T-helper 17 cell (primary cell): Measurements from ENCODE around the gene MRPS2. TPM values are rescaled to one million over a fixed set of nuclear protein-coding genes. Genes with fewer than 3 reads are reported as not detected.

Source experiments
- ATAC-seq: fragments of 150-1000 bp; cut with Tn5 transposase; 2 replicates; pipeline ENCODE4 v1.10.0; 2021; ENCODE audit warnings: mild to moderate bottlenecking, moderate library complexity
- DNase-seq, 3 donors: peaks; one replicate each; pipeline versions ENCODE4 v3.0.0 to v3.0.0-alpha.2; 2020 to 2021
- H3K9me3 ChIP-seq: one replicate; pipeline ENCODE4 v1.7.0; 2013; ENCODE audit warnings: low read length, mild to moderate bottlenecking; ENCODE audit not compliant: control insufficient read depth, poor library complexity, severe bottlenecking
- H3K27ac Mint-ChIP-seq: one replicate; pipeline ENCODE4 v1.8.0; 2022; ENCODE audit warnings: mild to moderate bottlenecking, moderate library complexity, mixed read lengths
- H3K27me3 Mint-ChIP-seq: one replicate; pipeline ENCODE4 v1.8.0; 2022; ENCODE audit warnings: mixed read lengths
- H3K36me3 Mint-ChIP-seq: one replicate; pipeline ENCODE4 v1.8.0; 2022; ENCODE audit warnings: low read depth, mixed read lengths
- H3K4me1 Mint-ChIP-seq: one replicate; pipeline ENCODE4 v1.8.0; 2022; ENCODE audit warnings: mild to moderate bottlenecking, mixed read lengths
- H3K4me3 Mint-ChIP-seq: one replicate; pipeline ENCODE4 v1.8.0; 2022; ENCODE audit warnings: mild to moderate bottlenecking, moderate library complexity, mixed read lengths
- total RNA-seq, 4 donors: library from RNA in 2 of 4; stranded (reverse) in 2 of 4; gene quantifications; one replicate each; pipeline ENCODE4 v1.2.3 and lab custom pipeline; 2022 to 2026

Gene MRPS2
- total RNA-seq, 2 donors from 2014 or later = 22.3 to 25.0 TPM

- no peak for ATAC-seq
- no peak for DNase-seq
- Mint-ChIP-seq H3K27ac (no peak overlapping the region), H3K4me3 (no peak overlapping the region), H3K36me3 (no peaks in the 10 kb centered on the region), H3K4me1 (peaks cover 7% of the 10 kb centered on the region), H3K27me3 (peaks cover 30% of the 10 kb centered on the region)
- no peaks in the 10 kb centered on the region for H3K9me3 ChIP-seq
Measured at GRCh38 chr9:135519179-135519971, 18.9 kb downstream of the MRPS2 start.

GRCh38 chr9:135520916-135521607 lies 20.6 kb downstream of the MRPS2 start, which contains the start of gene LCN1:
Gene LCN1 (plus strand): TSS chr9:135521440. CDS start chr9:135521498, 58 bp downstream.
- no peak within 1 kb of the TSS for H3K4me3 Mint-ChIP-seq
- no peaks in the 10 kb centered on the region for H3K9me3 ChIP-seq
- no peaks in the 10 kb centered on the region for H3K36me3 Mint-ChIP-seq
- H3K27ac Mint-ChIP-seq = no peak within 1 kb of the TSS
- ATAC-seq (no peak), DNase-seq (no peak)
- peaks cover 7% of the 10 kb centered on the region for H3K4me1 Mint-ChIP-seq
- H3K27me3 Mint-ChIP-seq = peaks cover 36% of the 10 kb centered on the region

GRCh38 chr9:135521608-135522095 lies 21.2 kb downstream of the MRPS2 start:
- no peak overlapping the region for H3K27ac Mint-ChIP-seq
- H3K27me3 Mint-ChIP-seq = peaks cover 36% of the 10 kb centered on the region
- DNase-seq (no peak), ATAC-seq (no peak)
- H3K36me3 Mint-ChIP-seq = no peaks in the 10 kb centered on the region
- no peak overlapping the region for H3K4me3 Mint-ChIP-seq
- H3K9me3 ChIP-seq = no peaks in the 10 kb centered on the region
- peaks cover 7% of the 10 kb centered on the region for H3K4me1 Mint-ChIP-seq

GRCh38 chr9:135522137-135522877 lies 21.8 kb downstream of the MRPS2 start:
- no peak for DNase-seq
- H3K27me3 Mint-ChIP-seq = peaks cover 34% of the 10 kb centered on the region

GRCh38 chr9:135522931-135523330 lies 22.4 kb downstream of the MRPS2 start:
- Mint-ChIP-seq H3K4me3 (no peak overlapping the region), H3K27ac (no peak overlapping the region), H3K36me3 (no peaks in the 10 kb centered on the region), H3K4me1 (peaks cover 7% of the 10 kb centered on the region), H3K27me3 (peaks cover 29% of the 10 kb centered on the region)
- ATAC-seq (no peak), DNase-seq (no peak)
- no peaks in the 10 kb centered on the region for H3K9me3 ChIP-seq

More at GRCh38 chr9:135522137-135522877, 21.8 kb downstream of the MRPS2 start:
- H3K36me3 Mint-ChIP-seq = no peaks in the 10 kb centered on the region
- H3K4me3 Mint-ChIP-seq = no peak overlapping the region
- peaks cover 7% of the 10 kb centered on the region for H3K4me1 Mint-ChIP-seq
- ATAC-seq = no peak
- no peak overlapping the region for H3K27ac Mint-ChIP-seq
- no peaks in the 10 kb centered on the region for H3K9me3 ChIP-seq

GRCh38 chr9:135523521-135524129 lies 23.1 kb downstream of the MRPS2 start:
- no peak overlapping the region for H3K27ac Mint-ChIP-seq
- H3K36me3 Mint-ChIP-seq = no peaks in the 10 kb centered on the region
- DNase-seq = no peak
- no peak overlapping the region for H3K4me3 Mint-ChIP-seq
- peaks cover 3% of the 10 kb centered on the region for H3K4me1 Mint-ChIP-seq
- peaks cover 23% of the 10 kb centered on the region for H3K27me3 Mint-ChIP-seq
- no peaks in the 10 kb centered on the region for H3K9me3 ChIP-seq
- ATAC-seq = no peak

GRCh38 chr9:135524130-135524861 lies 23.8 kb downstream of the MRPS2 start:
- Mint-ChIP-seq H3K4me1 (peaks cover 4% of the 10 kb centered on the region), H3K27ac (peak overlapping the region; percentile 14), H3K36me3 (no peaks in the 10 kb centered on the region), H3K27me3 (peaks cover 20% of the 10 kb centered on the region), H3K4me3 (no peak overlapping the region)
- ATAC-seq = no peak
- H3K9me3 ChIP-seq = no peaks in the 10 kb centered on the region
- no peak for DNase-seq

GRCh38 chr9:135525241-135526088 lies 25.0 kb downstream of the MRPS2 start:
- Mint-ChIP-seq H3K4me3 (no peak overlapping the region), H3K36me3 (peaks cover 2% of the 10 kb centered on the region), H3K4me1 (peaks cover 2% of the 10 kb centered on the region), H3K27ac (no peak overlapping the region), H3K27me3 (peaks cover 12% of the 10 kb centered on the region)
- DNase-seq (no peak), ATAC-seq (no peak)
- no peaks in the 10 kb centered on the region for H3K9me3 ChIP-seq

GRCh38 chr9:135526089-135526729 lies 25.7 kb downstream of the MRPS2 start:
- DNase-seq = no peak
- Mint-ChIP-seq H3K27me3 (peaks cover 10% of the 10 kb centered on the region), H3K4me3 (no peak overlapping the region), H3K4me1 (peaks cover 2% of the 10 kb centered on the region), H3K36me3 (peaks cover 2% of the 10 kb centered on the region), H3K27ac (no peak overlapping the region)
- no peak for ATAC-seq
- no peaks in the 10 kb centered on the region for H3K9me3 ChIP-seq

- no peak overlapping the region for H3K27ac Mint-ChIP-seq
- H3K9me3 ChIP-seq = no peaks in the 10 kb centered on the region
- DNase-seq = no peak
- H3K27me3 Mint-ChIP-seq = peaks cover 16% of the 10 kb centered on the region
- no peak for ATAC-seq
- H3K36me3 Mint-ChIP-seq = peaks cover 2% of the 10 kb centered on the region
- peaks cover 2% of the 10 kb centered on the region for H3K4me1 Mint-ChIP-seq
- no peak overlapping the region for H3K4me3 Mint-ChIP-seq
Measured at GRCh38 chr9:135526730-135527571, 26.5 kb downstream of the MRPS2 start.
